Measurements from ENCODE around the gene LRRN4. TPM values are rescaled to one million over a fixed set of nuclear protein-coding genes. Genes with fewer than 3 reads are reported as not detected.

The LRRN4 gene
- total and polyA plus RNA-seq, 9 donors, result 0.15 to 72.5 (median 0.56) TPM

GRCh38 chr20:6029538-6029937, 24.3 kb downstream of the LRRN4 start:
- WGBS, 3 donors, result 30 to 33% (median 32%) methylated on average over 6 of the region's 6 CpGs
- Histone ChIP-seq H3K9me3 (no peaks in the 10 kb centered on the region), H3K27me3 (no peaks in the 10 kb centered on the region), H3K36me3 (no peaks in the 10 kb centered on the region), H3K27ac (no peak overlapping the region), H3K4me1 (ENCODE audit: insufficient read depth) (peaks cover 5% of the 10 kb centered on the region), H3K4me3 (no peak overlapping the region)
- DNase-seq, result no peak
- intact Hi-C loops (cut with DNase I), result no loop called here
- TF ChIP-seq CTCF (IDR thresholded peaks at IDR 0.05) (no peak), EP300 (IDR thresholded peaks at IDR 0.05) (no peak), POLR2A (IDR thresholded peaks at IDR 0.05) (no peak)

GRCh38 chr20:6028818-6029217, 25.0 kb downstream of the LRRN4 start:
- no peaks in the 10 kb centered on the region for H3K27me3 ChIP-seq
- H3K27ac ChIP-seq, result no peak overlapping the region
- intact Hi-C loops (cut with DNase I), result no loop called here
- H3K36me3 ChIP-seq, result no peaks in the 10 kb centered on the region
- DNase-seq, result no peak
- no peak overlapping the region for H3K4me3 ChIP-seq
- no peaks in the 10 kb centered on the region for H3K9me3 ChIP-seq
- TF ChIP-seq CTCF (IDR thresholded peaks at IDR 0.05), result no peak
- H3K4me1 ChIP-seq (ENCODE audit: insufficient read depth), result peaks cover 5% of the 10 kb centered on the region

- Histone ChIP-seq H3K27me3 (no peaks in the 10 kb centered on the region), H3K9me3 (no peaks in the 10 kb centered on the region), H3K4me1 (ENCODE audit: insufficient read depth) (peaks cover 5% of the 10 kb centered on the region), H3K36me3 (no peaks in the 10 kb centered on the region), H3K27ac (no peak overlapping the region), H3K4me3 (no peak overlapping the region)
- no peak for DNase-seq
- intact Hi-C loops (cut with DNase I), result no loop called here
- TF ChIP-seq CTCF (IDR thresholded peaks at IDR 0.05), result no peak
- TF ChIP-seq POLR2A (IDR thresholded peaks at IDR 0.05), result no peak
- TF ChIP-seq EP300 (IDR thresholded peaks at IDR 0.05), result no peak
- 92 to 97% (median 94%) methylated on average over 3 of the region's 3 CpGs for WGBS, 3 donors
Observed at GRCh38 chr20:6026051-6026450, 27.8 kb downstream of the LRRN4 start.

- Histone ChIP-seq H3K9me3 (no peaks in the 10 kb centered on the region), H3K4me3 (no peak overlapping the region), H3K36me3 (no peaks in the 10 kb centered on the region), H3K27me3 (no peaks in the 10 kb centered on the region), H3K27ac (no peak overlapping the region), H3K4me1 (ENCODE audit: insufficient read depth) (peaks cover 3% of the 10 kb centered on the region)
- TF ChIP-seq POLR2A (IDR thresholded peaks at IDR 0.05) (no peak), CTCF (IDR thresholded peaks at IDR 0.05) (no peak), EP300 (IDR thresholded peaks at IDR 0.05) (no peak)
- no peak for DNase-seq
- intact Hi-C loops (cut with DNase I), result no loop called here
- 98 to 100% (median 100%) methylated on average over 1 of the region's 1 CpG for WGBS, 3 donors
Observed at GRCh38 chr20:6024768-6025167, 29.1 kb downstream of the LRRN4 start.

GRCh38 chr20:6017880-6018279, 36.0 kb downstream of the LRRN4 start:
- WGBS, 3 donors, result 85 to 92% (median 89%) methylated on average over 7 of the region's 7 CpGs
- DNase-seq, result no peak
- no peaks in the 10 kb centered on the region for H3K27me3 ChIP-seq
- intact Hi-C loops (cut with DNase I), result no loop called here
- TF ChIP-seq CTCF (IDR thresholded peaks at IDR 0.05) (no peak), EP300 (IDR thresholded peaks at IDR 0.05) (no peak), POLR2A (IDR thresholded peaks at IDR 0.05) (no peak)
- H3K4me3 ChIP-seq, result no peak overlapping the region
- peaks cover 2% of the 10 kb centered on the region for H3K4me1 ChIP-seq (ENCODE audit: insufficient read depth)
- H3K36me3 ChIP-seq, result no peaks in the 10 kb centered on the region
- H3K27ac ChIP-seq, result no peak overlapping the region
- H3K9me3 ChIP-seq, result no peaks in the 10 kb centered on the region

All from ovary (tissue), 9 donors.